ENCODE data around the gene SLC22A15. TPM values are rescaled to one million over a fixed set of nuclear protein-coding genes. Genes with fewer than 3 reads are reported as not detected.

Gene SLC22A15
- total and polyA plus RNA-seq, 2 experiments from 2014 or later, result 2.7 to 3.8 TPM

DNA sequence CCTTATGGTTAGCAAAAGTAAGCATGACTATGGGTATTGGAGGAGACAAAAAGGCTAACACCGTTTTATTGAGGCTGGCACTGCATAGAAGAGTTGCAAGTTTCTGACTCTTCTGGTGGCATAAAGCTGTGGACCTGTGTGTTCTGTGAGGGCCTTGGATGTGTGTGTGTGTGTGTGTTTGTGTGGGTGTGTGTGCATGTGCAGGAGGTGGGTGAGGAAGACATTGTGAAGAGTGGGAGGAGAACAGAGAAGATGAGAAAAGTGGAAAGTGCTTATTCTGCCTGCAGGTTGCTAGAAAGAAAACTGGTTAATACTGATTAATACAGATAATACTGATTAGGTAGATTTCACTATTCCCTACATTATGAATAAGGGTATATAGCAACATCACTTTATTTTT is 12.6 kb downstream of the SLC22A15 start:
- H3K4me3 ChIP-seq, result no peak overlapping the region
- H4K20me1 ChIP-seq (replicated peaks; ENCODE audit: insufficient read depth), result no peaks in the 10 kb centered on the region
- peaks cover 3% of the 10 kb centered on the region; the same call in 1 of the 2 replicates for H3K79me2 ChIP-seq (replicated peaks; ENCODE audit: insufficient read depth)
- Mint-ChIP-seq H3K36me3 (ENCODE audit: low read depth) (peaks cover 11% of the 10 kb centered on the region; the same call in 2 of the 3 replicates), H3K27me3 (ENCODE audit: insufficient read depth, low read depth, poor library complexity) (no peaks in the 10 kb centered on the region), H3K4me1 (no peaks in the 10 kb centered on the region), H3K9me3 (no peaks in the 10 kb centered on the region), H3K4me3 (no peak overlapping the region), H3K27ac (no peak overlapping the region; the same call in 1 of the 2 replicates)
- no peaks in the 10 kb centered on the region for H3F3A ChIP-seq (replicated peaks; ENCODE audit: low read depth)
- no peaks in the 10 kb centered on the region for H3K27me3 ChIP-seq (ENCODE audit: insufficient read depth)
- no peak overlapping the region for H3K27ac ChIP-seq (ENCODE audit: low read depth)
- H3K4me1 ChIP-seq (ENCODE audit: insufficient read depth), result peaks cover 4% of the 10 kb centered on the region; the same call in 1 of the 2 replicates
- DNase-seq (ENCODE audit: low spot score) (no peak), ATAC-seq (no peak)
- H3K36me3 ChIP-seq (ENCODE audit: insufficient read depth), result no peaks in the 10 kb centered on the region
- no peak overlapping the region for H3K4me2 ChIP-seq
- TF ChIP-seq, protein P1, sequence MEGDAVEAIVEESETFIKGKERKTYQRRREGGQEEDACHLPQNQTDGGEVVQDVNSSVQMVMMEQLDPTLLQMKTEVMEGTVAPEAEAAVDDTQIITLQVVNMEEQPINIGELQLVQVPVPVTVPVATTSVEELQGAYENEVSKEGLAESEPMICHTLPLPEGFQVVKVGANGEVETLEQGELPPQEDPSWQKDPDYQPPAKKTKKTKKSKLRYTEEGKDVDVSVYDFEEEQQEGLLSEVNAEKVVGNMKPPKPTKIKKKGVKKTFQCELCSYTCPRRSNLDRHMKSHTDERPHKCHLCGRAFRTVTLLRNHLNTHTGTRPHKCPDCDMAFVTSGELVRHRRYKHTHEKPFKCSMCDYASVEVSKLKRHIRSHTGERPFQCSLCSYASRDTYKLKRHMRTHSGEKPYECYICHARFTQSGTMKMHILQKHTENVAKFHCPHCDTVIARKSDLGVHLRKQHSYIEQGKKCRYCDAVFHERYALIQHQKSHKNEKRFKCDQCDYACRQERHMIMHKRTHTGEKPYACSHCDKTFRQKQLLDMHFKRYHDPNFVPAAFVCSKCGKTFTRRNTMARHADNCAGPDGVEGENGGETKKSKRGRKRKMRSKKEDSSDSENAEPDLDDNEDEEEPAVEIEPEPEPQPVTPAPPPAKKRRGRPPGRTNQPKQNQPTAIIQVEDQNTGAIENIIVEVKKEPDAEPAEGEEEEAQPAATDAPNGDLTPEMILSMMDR (conservative IDR thresholded peaks at IDR 0.05; ENCODE audit: low read depth in 2 of 2), result no peak
- TF ChIP-seq EZH2 (IDR thresholded peaks at IDR 0.05; ENCODE audit: low read depth, unreplicated experiment), result no peak
- no peak for TF ChIP-seq JUNB (IDR thresholded peaks at IDR 0.05; ENCODE audit: unreplicated experiment)
- TF ChIP-seq, protein P2, sequence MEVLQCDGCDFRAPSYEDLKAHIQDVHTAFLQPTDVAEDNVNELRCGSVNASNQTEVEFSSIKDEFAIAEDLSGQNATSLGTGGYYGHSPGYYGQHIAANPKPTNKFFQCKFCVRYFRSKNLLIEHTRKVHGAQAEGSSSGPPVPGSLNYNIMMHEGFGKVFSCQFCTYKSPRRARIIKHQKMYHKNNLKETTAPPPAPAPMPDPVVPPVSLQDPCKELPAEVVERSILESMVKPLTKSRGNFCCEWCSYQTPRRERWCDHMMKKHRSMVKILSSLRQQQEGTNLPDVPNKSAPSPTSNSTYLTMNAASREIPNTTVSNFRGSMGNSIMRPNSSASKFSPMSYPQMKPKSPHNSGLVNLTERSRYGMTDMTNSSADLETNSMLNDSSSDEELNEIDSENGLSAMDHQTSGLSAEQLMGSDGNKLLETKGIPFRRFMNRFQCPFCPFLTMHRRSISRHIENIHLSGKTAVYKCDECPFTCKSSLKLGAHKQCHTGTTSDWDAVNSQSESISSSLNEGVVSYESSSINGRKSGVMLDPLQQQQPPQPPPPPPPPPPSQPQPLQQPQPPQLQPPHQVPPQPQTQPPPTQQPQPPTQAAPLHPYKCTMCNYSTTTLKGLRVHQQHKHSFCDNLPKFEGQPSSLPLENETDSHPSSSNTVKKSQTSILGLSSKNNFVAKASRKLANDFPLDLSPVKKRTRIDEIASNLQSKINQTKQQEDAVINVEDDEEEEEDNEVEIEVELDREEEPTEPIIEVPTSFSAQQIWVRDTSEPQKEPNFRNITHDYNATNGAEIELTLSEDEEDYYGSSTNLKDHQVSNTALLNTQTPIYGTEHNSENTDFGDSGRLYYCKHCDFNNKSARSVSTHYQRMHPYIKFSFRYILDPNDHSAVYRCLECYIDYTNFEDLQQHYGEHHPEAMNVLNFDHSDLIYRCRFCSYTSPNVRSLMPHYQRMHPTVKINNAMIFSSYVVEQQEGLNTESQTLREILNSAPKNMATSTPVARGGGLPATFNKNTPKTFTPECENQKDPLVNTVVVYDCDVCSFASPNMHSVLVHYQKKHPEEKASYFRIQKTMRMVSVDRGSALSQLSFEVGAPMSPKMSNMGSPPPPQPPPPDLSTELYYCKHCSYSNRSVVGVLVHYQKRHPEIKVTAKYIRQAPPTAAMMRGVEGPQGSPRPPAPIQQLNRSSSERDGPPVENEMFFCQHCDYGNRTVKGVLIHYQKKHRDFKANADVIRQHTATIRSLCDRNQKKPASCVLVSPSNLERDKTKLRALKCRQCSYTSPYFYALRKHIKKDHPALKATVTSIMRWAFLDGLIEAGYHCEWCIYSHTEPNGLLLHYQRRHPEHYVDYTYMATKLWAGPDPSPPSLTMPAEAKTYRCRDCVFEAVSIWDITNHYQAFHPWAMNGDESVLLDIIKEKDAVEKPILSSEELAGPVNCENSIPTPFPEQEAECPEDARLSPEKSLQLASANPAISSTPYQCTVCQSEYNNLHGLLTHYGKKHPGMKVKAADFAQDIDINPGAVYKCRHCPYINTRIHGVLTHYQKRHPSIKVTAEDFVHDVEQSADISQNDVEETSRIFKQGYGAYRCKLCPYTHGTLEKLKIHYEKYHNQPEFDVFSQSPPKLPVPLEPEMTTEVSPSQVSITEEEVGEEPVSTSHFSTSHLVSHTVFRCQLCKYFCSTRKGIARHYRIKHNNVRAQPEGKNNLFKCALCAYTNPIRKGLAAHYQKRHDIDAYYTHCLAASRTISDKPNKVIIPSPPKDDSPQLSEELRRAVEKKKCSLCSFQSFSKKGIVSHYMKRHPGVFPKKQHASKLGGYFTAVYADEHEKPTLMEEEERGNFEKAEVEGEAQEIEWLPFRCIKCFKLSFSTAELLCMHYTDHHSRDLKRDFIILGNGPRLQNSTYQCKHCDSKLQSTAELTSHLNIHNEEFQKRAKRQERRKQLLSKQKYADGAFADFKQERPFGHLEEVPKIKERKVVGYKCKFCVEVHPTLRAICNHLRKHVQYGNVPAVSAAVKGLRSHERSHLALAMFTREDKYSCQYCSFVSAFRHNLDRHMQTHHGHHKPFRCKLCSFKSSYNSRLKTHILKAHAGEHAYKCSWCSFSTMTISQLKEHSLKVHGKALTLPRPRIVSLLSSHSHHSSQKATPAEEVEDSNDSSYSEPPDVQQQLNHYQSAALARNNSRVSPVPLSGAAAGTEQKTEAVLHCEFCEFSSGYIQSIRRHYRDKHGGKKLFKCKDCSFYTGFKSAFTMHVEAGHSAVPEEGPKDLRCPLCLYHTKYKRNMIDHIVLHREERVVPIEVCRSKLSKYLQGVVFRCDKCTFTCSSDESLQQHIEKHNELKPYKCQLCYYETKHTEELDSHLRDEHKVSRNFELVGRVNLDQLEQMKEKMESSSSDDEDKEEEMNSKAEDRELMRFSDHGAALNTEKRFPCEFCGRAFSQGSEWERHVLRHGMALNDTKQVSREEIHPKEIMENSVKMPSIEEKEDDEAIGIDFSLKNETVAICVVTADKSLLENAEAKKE (CRISPR knock-in tag; IDR thresholded peaks at IDR 0.05), result no peak
- TF ChIP-seq ZNF331 (CRISPR knock-in tag; IDR thresholded peaks at IDR 0.05; ENCODE audit: low read depth), result no peak
- no peak for TF ChIP-seq STAT1 (IDR thresholded peaks at IDR 0.05; ENCODE audit: unreplicated experiment)
- TF ChIP-seq, protein P3, sequence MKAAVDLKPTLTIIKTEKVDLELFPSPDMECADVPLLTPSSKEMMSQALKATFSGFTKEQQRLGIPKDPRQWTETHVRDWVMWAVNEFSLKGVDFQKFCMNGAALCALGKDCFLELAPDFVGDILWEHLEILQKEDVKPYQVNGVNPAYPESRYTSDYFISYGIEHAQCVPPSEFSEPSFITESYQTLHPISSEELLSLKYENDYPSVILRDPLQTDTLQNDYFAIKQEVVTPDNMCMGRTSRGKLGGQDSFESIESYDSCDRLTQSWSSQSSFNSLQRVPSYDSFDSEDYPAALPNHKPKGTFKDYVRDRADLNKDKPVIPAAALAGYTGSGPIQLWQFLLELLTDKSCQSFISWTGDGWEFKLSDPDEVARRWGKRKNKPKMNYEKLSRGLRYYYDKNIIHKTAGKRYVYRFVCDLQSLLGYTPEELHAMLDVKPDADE (IDR thresholded peaks at IDR 0.05), result no peak
- TF ChIP-seq ZNF114 (CRISPR knock-in tag; IDR thresholded peaks at IDR 0.05), result no peak
- TF ChIP-seq CREB1 (CRISPR knock-in tag; IDR thresholded peaks at IDR 0.05; ENCODE audit: low read depth), result no peak
- TF ChIP-seq NANOG (IDR thresholded peaks at IDR 0.05; ENCODE audit: borderline replicate concordance), result no peak
- no peak for TF ChIP-seq POLR2AphosphoS5 (IDR thresholded peaks at IDR 0.05; ENCODE audit: low read depth)
- TF ChIP-seq, protein P4, sequence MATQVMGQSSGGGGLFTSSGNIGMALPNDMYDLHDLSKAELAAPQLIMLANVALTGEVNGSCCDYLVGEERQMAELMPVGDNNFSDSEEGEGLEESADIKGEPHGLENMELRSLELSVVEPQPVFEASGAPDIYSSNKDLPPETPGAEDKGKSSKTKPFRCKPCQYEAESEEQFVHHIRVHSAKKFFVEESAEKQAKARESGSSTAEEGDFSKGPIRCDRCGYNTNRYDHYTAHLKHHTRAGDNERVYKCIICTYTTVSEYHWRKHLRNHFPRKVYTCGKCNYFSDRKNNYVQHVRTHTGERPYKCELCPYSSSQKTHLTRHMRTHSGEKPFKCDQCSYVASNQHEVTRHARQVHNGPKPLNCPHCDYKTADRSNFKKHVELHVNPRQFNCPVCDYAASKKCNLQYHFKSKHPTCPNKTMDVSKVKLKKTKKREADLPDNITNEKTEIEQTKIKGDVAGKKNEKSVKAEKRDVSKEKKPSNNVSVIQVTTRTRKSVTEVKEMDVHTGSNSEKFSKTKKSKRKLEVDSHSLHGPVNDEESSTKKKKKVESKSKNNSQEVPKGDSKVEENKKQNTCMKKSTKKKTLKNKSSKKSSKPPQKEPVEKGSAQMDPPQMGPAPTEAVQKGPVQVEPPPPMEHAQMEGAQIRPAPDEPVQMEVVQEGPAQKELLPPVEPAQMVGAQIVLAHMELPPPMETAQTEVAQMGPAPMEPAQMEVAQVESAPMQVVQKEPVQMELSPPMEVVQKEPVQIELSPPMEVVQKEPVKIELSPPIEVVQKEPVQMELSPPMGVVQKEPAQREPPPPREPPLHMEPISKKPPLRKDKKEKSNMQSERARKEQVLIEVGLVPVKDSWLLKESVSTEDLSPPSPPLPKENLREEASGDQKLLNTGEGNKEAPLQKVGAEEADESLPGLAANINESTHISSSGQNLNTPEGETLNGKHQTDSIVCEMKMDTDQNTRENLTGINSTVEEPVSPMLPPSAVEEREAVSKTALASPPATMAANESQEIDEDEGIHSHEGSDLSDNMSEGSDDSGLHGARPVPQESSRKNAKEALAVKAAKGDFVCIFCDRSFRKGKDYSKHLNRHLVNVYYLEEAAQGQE (IDR thresholded peaks at IDR 0.05; ENCODE audit: unreplicated experiment), result no peak
- no peak for TF ChIP-seq EZH2phosphoT487 (IDR thresholded peaks at IDR 0.05; ENCODE audit: unreplicated experiment)
- no peak overlapping the region for H2AFZ ChIP-seq
- no peaks in the 10 kb centered on the region for H3K9me2 ChIP-seq (ENCODE audit: insufficient read depth)

Measured in GM23338 (cell line).